ENCODE measurements around the gene CPA2. TPM values are rescaled to one million over a fixed set of nuclear protein-coding genes. Genes with fewer than 3 reads are reported as not detected.

CPA2 gene
- total RNA-seq, 1 experiment from 2014 or later, result not detected

GRCh38 chr7:130334274-130334673, 67.6 kb downstream of the CPA2 start:
- in situ Hi-C loops (cut with HindIII; ENCODE audit: low pct_unique_long_range_greater_than_20kb, low sequenced_read_pairs), result no loop called here

GRCh38 chr7:130337410-130337971, 70.8 kb downstream of the CPA2 start:
- no peak for DNase-seq (ENCODE audit: low read depth)
- in situ Hi-C loops (cut with HindIII; ENCODE audit: low pct_unique_long_range_greater_than_20kb, low sequenced_read_pairs), result no loop called here

More at GRCh38 chr7:130334274-130334673, 67.6 kb downstream of the CPA2 start:
- no peak for DNase-seq (ENCODE audit: low read depth)

GRCh38 chr7:130338233-130338632, 71.6 kb downstream of the CPA2 start:
- in situ Hi-C loops (cut with HindIII; ENCODE audit: low pct_unique_long_range_greater_than_20kb, low sequenced_read_pairs), result no loop called here
- no peak for DNase-seq (ENCODE audit: low read depth)

Other genes with a start within 250 kb of the CPA2 start
- 30.1 and 36.3 TPM in 2 replicates for gene ZC3HC1, start 215.5 kb upstream of the CPA2 start, total RNA-seq (2014; rRNA removed; shearing (Covaris generic); ENCODE audit: low replicate concordance)
- 15.0 and 17.8 TPM in 2 replicates for gene KLHDC10, start 196.3 kb upstream of the CPA2 start, total RNA-seq (2014; rRNA removed; shearing (Covaris generic); ENCODE audit: low replicate concordance)
- gene TMEM209, start 61.5 kb upstream of the CPA2 start, total RNA-seq (2014; rRNA removed; shearing (Covaris generic); ENCODE audit: low replicate concordance), result 4.0 and 4.5 TPM in 2 replicates
- gene SSMEM1, start 59.0 kb upstream of the CPA2 start, total RNA-seq (2014; rRNA removed; shearing (Covaris generic); ENCODE audit: low replicate concordance), result not detected in 2 replicates
- 11.6 and 23.1 TPM in 2 replicates for gene CPA4, start 26.3 kb downstream of the CPA2 start, total RNA-seq (2014; rRNA removed; shearing (Covaris generic); ENCODE audit: low replicate concordance)
- not detected in 2 replicates for gene CPA5, start 78.0 kb downstream of the CPA2 start, total RNA-seq (2014; rRNA removed; shearing (Covaris generic); ENCODE audit: low replicate concordance)
- gene CPA1, start 113.6 kb downstream of the CPA2 start, total RNA-seq (2014; rRNA removed; shearing (Covaris generic); ENCODE audit: low replicate concordance), result not detected in 2 replicates
- 13.2 and 23.0 TPM in 2 replicates for gene CEP41, start 174.2 kb downstream of the CPA2 start, total RNA-seq (2014; rRNA removed; shearing (Covaris generic); ENCODE audit: low replicate concordance)
- 26.0 and 28.6 TPM in 2 replicates for gene MEST, start 225.2 kb downstream of the CPA2 start, total RNA-seq (2014; rRNA removed; shearing (Covaris generic); ENCODE audit: low replicate concordance)